A673 (cell line): ENCODE measurements around the gene BCL2L1. TPM values are rescaled to one million over a fixed set of nuclear protein-coding genes. Genes with fewer than 3 reads are reported as not detected.

Source experiments
- BruUV-seq: library from RNA; stranded (reverse); fragments of 400-500 nt; replicated peaks from 2 replicates; lab custom pipeline; 2021; lab: Mats Ljungman, UMichigan
- CTCF ChIA-PET: fragments of 300-600 bp; sonication (Branson Sonifier 250); formaldehyde crosslinking; loops from one replicate; lab custom pipeline; 2022; ENCODE audit warnings: antibody characterized with exemption; lab: Charles Lee
- POLR2A ChIA-PET: fragments of 300-600 bp; sonication (Branson Sonifier 250); formaldehyde crosslinking; loops from one replicate; lab custom pipeline; 2022; ENCODE audit warnings: antibody characterized with exemption; ENCODE audit not compliant: low non-redundant PET; lab: Charles Lee
- DNase-seq: peaks from one replicate; pipeline ENCODE4 v3.0.0-alpha.2; 2015; ENCODE audit warnings: low spot score
- H3K27ac ChIP-seq: fragments of 200-600 bp; sonication (generic); 2 replicates; pipeline ENCODE4 v1.5.1; 2016; ENCODE audit warnings: mixed run types, low read depth, mild to moderate bottlenecking, mixed read lengths, antibody characterized with exemption, low read length; ENCODE audit not compliant: poor library complexity, severe bottlenecking
- H3K27me3 ChIP-seq: fragments of 200-600 bp; sonication (generic); replicated peaks from 2 replicates; pipeline ENCODE4 v1.6.1; 2017; ENCODE audit warnings: mixed run types, low read depth, mild to moderate bottlenecking, mixed read lengths, antibody characterized with exemption, low read length; ENCODE audit not compliant: insufficient read depth, poor library complexity
- H3K36me3 ChIP-seq: fragments of 200-600 bp; sonication (generic); 2 replicates; pipeline ENCODE4 v1.6.1; 2016; ENCODE audit warnings: mixed run types, mild to moderate bottlenecking, mixed read lengths, antibody characterized with exemption, low read length; ENCODE audit not compliant: insufficient read depth, poor library complexity, severe bottlenecking
- H3K4me1 ChIP-seq: fragments of 200-600 bp; sonication (generic); 2 replicates; pipeline ENCODE4 v1.6.1; 2017; ENCODE audit warnings: mixed run types, mild to moderate bottlenecking, mixed read lengths, antibody characterized with exemption, low read length; ENCODE audit not compliant: insufficient read depth, poor library complexity, severe bottlenecking
- H3K4me3 ChIP-seq: fragments of 200-600 bp; sonication (generic); 2 replicates; pipeline ENCODE4 v1.5.1; 2016; ENCODE audit warnings: low read depth, mixed run types, mild to moderate bottlenecking, mixed read lengths, low read length; ENCODE audit not compliant: poor library complexity, severe bottlenecking
- H3K9me3 ChIP-seq: fragments of 200-600 bp; sonication (generic); 2 replicates; pipeline ENCODE4 v1.6.1; 2016; ENCODE audit warnings: mixed run types, low read depth, mild to moderate bottlenecking, mixed read lengths, antibody characterized with exemption, low read length; ENCODE audit not compliant: poor library complexity, severe bottlenecking
- CTCF ChIP-seq: fragments of 300-800, 200-600 bp; sonication (generic); conservative IDR thresholded peaks from 2 replicates; pipeline ENCODE4 v1.5.1; 2017; ENCODE audit warnings: low read depth, mild to moderate bottlenecking, antibody characterized with exemption, low read length, moderate library complexity, mixed read lengths
- EZH2 ChIP-seq: fragments of 200-600 bp; sonication (generic); IDR thresholded peaks from 2 replicates; pipeline ENCODE4 v1.6.1; 2017; ENCODE audit warnings: borderline replicate concordance, low read depth, mild to moderate bottlenecking, mixed read lengths, antibody characterized with exemption, low read length; ENCODE audit not compliant: poor library complexity, severe bottlenecking
- intact Hi-C: fragments of 100-400 bp; cut with micrococcal nuclease; formaldehyde crosslinking; loops from one replicate; pipeline ENCODE4 v1.10.0; 2022; ENCODE audit not compliant: unreplicated experiment
- total RNA-seq: library from RNA; stranded (reverse); gene quantifications from 2 replicates; pipeline ENCODE4 v1.2.3, GENCODE V29; 2021

Gene BCL2L1
- total RNA-seq, 1 experiment from 2014 or later, result 47.8 TPM

- peaks cover 13% of the 10 kb centered on the region for H3K4me1 ChIP-seq
- H3K27ac ChIP-seq, result no peak overlapping the region
- BruUV-seq, result no TSS peak
- no peak for TF ChIP-seq CTCF
- TF ChIP-seq EZH2, result no peak
- no peaks in the 10 kb centered on the region for H3K9me3 ChIP-seq
- ChIA-PET CTCF (no interaction called here), POLR2A (no interaction called here)
- no peak overlapping the region for H3K4me3 ChIP-seq
- H3K27me3 ChIP-seq, result no peaks in the 10 kb centered on the region
- H3K36me3 ChIP-seq, result no peaks in the 10 kb centered on the region
- intact Hi-C loops, result no loop called here
- no peak for DNase-seq
Measured at GRCh38 chr20:31681769-31682168, 40.9 kb downstream of the BCL2L1 start.

- Histone ChIP-seq H3K27ac (no peak overlapping the region), H3K27me3 (no peaks in the 10 kb centered on the region), H3K4me1 (peaks cover 18% of the 10 kb centered on the region), H3K36me3 (no peaks in the 10 kb centered on the region), H3K4me3 (no peak overlapping the region), H3K9me3 (no peaks in the 10 kb centered on the region)
- TF ChIP-seq CTCF (no peak), EZH2 (no peak)
- no TSS peak for BruUV-seq
- DNase-seq, result no peak
- POLR2A ChIA-PET, result no interaction called here
- CTCF ChIA-PET, result no interaction called here
- intact Hi-C loops, result no loop called here
Measured at GRCh38 chr20:31681128-31681727, 41.4 kb downstream of the BCL2L1 start.

GRCh38 chr20:31680286-31681127, 42.2 kb downstream of the BCL2L1 start:
- ChIA-PET POLR2A (no interaction called here), CTCF (interaction anchor here (1.1 kb wide), 1 partner anchor 19 kb away, joined by 4 read pairs; no protein-coding TSS in a partner anchor)
- no peaks in the 10 kb centered on the region for H3K27me3 ChIP-seq
- H3K4me1 ChIP-seq, result peaks cover 18% of the 10 kb centered on the region
- no peaks in the 10 kb centered on the region for H3K36me3 ChIP-seq
- no peak overlapping the region for H3K4me3 ChIP-seq
- TF ChIP-seq CTCF (no peak), EZH2 (no peak)
- intact Hi-C loops, result no loop called here
- no peak overlapping the region for H3K27ac ChIP-seq
- H3K9me3 ChIP-seq, result no peaks in the 10 kb centered on the region
- no TSS peak for BruUV-seq
- no peak for DNase-seq
